ENCODE results near the gene KLF7. TPM values are rescaled to one million over a fixed set of nuclear protein-coding genes. Genes with fewer than 3 reads are reported as not detected.
A peak's percentile ranks its signal among the peaks of the same experiment; 100 is the strongest.

Gene KLF7
- polyA plus RNA-seq, 2 of the 4 experiments (the other 2 are of a cell fraction), result 17.8 to 29.8 TPM

- TF ChIP-seq CTCF (IDR thresholded peaks at IDR 0.05) (no peak), MYC (IDR thresholded peaks at IDR 0.05; ENCODE audit: borderline replicate concordance, low read length) (no peak), GATA3 (IDR thresholded peaks at IDR 0.05; ENCODE audit: borderline replicate concordance) (no peak)
Measured at GRCh38 chr2:207111757-207112156, 54.0 kb downstream of the KLF7 start (continued).

GRCh38 chr2:207110715-207111114, 55.0 kb downstream of the KLF7 start:
- DNase-seq (ENCODE audit: low read depth in 1 of 2, low spot score in 1 of 2) (no peak), ATAC-seq (peak; percentile 14 to 22; a peak in 3 of 6 replicates), FAIRE-seq (no peak)
- Histone ChIP-seq H3K4me3 (no peak overlapping the region), H3K27ac (no peak overlapping the region), H3K4me2 (no peak overlapping the region), H3K9me3 (no peaks in the 10 kb centered on the region), H3K4me1 (no peaks in the 10 kb centered on the region)
- TF ChIP-seq CBX2 (IDR thresholded peaks at IDR 0.05; ENCODE audit: borderline replicate concordance, low read depth), result no peak
- no peak for TF ChIP-seq ELK1 (IDR thresholded peaks at IDR 0.05; ENCODE audit: low read depth, low read length)
- TF ChIP-seq, protein P1, sequence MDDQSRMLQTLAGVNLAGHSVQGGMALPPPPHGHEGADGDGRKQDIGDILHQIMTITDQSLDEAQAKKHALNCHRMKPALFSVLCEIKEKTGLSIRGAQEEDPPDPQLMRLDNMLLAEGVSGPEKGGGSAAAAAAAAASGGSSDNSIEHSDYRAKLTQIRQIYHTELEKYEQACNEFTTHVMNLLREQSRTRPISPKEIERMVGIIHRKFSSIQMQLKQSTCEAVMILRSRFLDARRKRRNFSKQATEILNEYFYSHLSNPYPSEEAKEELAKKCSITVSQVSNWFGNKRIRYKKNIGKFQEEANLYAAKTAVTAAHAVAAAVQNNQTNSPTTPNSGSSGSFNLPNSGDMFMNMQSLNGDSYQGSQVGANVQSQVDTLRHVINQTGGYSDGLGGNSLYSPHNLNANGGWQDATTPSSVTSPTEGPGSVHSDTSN (IDR thresholded peaks at IDR 0.05), result no peak
- TF ChIP-seq RNF2 (IDR thresholded peaks at IDR 0.05; ENCODE audit: borderline replicate concordance, low read depth), result no peak
- no peak for TF ChIP-seq ZSCAN20 (CRISPR knock-in tag; IDR thresholded peaks at IDR 0.05)
- no peak for TF ChIP-seq HOXB13 (CRISPR knock-in tag; IDR thresholded peaks at IDR 0.05; ENCODE audit: low read depth)
- CTCF ChIA-PET, result interaction anchor here (1.1 kb wide), 1 partner anchor 311 kb away, joined by 3 read pairs; no protein-coding TSS in a partner anchor
- POLR2A ChIA-PET, result no interaction called here
- 56% methylated on average over 2 of the region's 2 CpGs for WGBS (ENCODE audit: missing lambda C conversion rate)

DNA sequence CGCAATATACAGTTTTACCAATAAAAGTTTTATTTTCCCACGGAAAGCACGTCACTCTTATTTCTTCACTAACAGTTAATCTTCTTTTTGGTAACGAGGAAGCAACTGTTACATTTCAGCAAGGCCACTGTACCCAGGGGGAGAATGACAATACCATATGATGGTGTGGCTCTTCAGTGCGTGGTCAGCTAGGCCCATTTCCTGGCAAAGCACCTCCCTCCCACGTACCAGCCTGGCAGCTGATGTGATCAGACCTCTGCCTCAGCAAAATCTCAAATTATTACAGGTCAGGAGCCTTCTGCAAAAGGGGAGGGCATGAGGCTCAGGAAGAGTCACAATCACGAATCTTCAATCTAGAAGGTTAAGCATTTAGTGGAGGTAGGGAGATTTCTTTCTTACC, 55.4 kb downstream of the KLF7 start:
- H3K4me3 ChIP-seq, result no peak overlapping the region
- TF ChIP-seq GATA3 (IDR thresholded peaks at IDR 0.05; ENCODE audit: borderline replicate concordance), result no peak
- TF ChIP-seq MAFK (IDR thresholded peaks at IDR 0.05; ENCODE audit: partially characterized antibody), result no peak
- no peak for TF ChIP-seq HOXB13 (CRISPR knock-in tag; IDR thresholded peaks at IDR 0.05; ENCODE audit: low read depth)
- no peak for TF ChIP-seq EHF (CRISPR knock-in tag; IDR thresholded peaks at IDR 0.05)
- TF ChIP-seq POLR2A (IDR thresholded peaks at IDR 0.05; ENCODE audit: low read length), result no peak
- no peak for TF ChIP-seq MYC (IDR thresholded peaks at IDR 0.05; ENCODE audit: borderline replicate concordance, low read length)
- no peak for TF ChIP-seq JUNB (IDR thresholded peaks at IDR 0.05)
- TF ChIP-seq RNF2 (IDR thresholded peaks at IDR 0.05; ENCODE audit: borderline replicate concordance, low read depth), result no peak
- no peak for TF ChIP-seq JUN (IDR thresholded peaks at IDR 0.05)
- no peak for TF ChIP-seq FOSL2 (IDR thresholded peaks at IDR 0.05)
- TF ChIP-seq FOSL2 (CRISPR knock-in tag; IDR thresholded peaks at IDR 0.05), result no peak
- no peak for TF ChIP-seq CTCF (IDR thresholded peaks at IDR 0.05)
- H3K27ac ChIP-seq, result no peak overlapping the region
- peak in 1 of 2 experiments; percentile 18; a peak in 1 of 6 replicates for ATAC-seq
- no peaks in the 10 kb centered on the region for H3K4me1 ChIP-seq
- WGBS (ENCODE audit: missing lambda C conversion rate), result 90% methylated on average over 7 of the region's 7 CpGs
- ChIA-PET POLR2A (no interaction called here), CTCF (interaction anchor here (1.1 kb wide), 1 partner anchor 310 kb away, joined by 3 read pairs; no protein-coding TSS in a partner anchor)
- no peak for FAIRE-seq
- no peak for DNase-seq (ENCODE audit: low read depth in 1 of 2, low spot score in 1 of 2)
- H3K9me3 ChIP-seq, result no peaks in the 10 kb centered on the region
- H3K4me2 ChIP-seq, result no peak overlapping the region

Data from A549 (cell line).